Trophoblast cell (in vitro differentiated cells and primary cell): Measurements from ENCODE around the gene SPINDOC.

Experiments
- DNase-seq, 2 donors: peaks; one replicate each; pipeline ENCODE4 v3.0.0-alpha.2; 2016
- H2AFZ ChIP-seq: 2 replicates; pipeline ENCODE4 v1.6.1; 2013; ENCODE audit warnings: low read length, moderate library complexity, mild to moderate bottlenecking; ENCODE audit not compliant: insufficient read depth, poor library complexity
- H2AK5ac ChIP-seq: 2 replicates; pipeline ENCODE4 v1.6.1; 2013; ENCODE audit warnings: mild to moderate bottlenecking, low read length
- H2BK120ac ChIP-seq: 2 replicates; pipeline ENCODE4 v1.6.1; 2013; ENCODE audit warnings: low read length, mild to moderate bottlenecking, moderate library complexity; ENCODE audit not compliant: insufficient read depth, poor library complexity
- H2BK12ac ChIP-seq: 2 replicates; pipeline ENCODE4 v1.6.1; 2013; ENCODE audit warnings: mild to moderate bottlenecking, low read length, moderate library complexity
- H2BK5ac ChIP-seq: 2 replicates; pipeline ENCODE4 v1.6.1; 2013; ENCODE audit warnings: low read length, low read depth, moderate library complexity, mild to moderate bottlenecking; ENCODE audit not compliant: poor library complexity
- H3K14ac ChIP-seq: 2 replicates; pipeline ENCODE4 v1.6.1; 2013; ENCODE audit warnings: mild to moderate bottlenecking, low read length
- H3K18ac ChIP-seq: 2 replicates; pipeline ENCODE4 v1.6.1; 2013; ENCODE audit warnings: mild to moderate bottlenecking, low read length
- H3K23ac ChIP-seq: 2 replicates; pipeline ENCODE4 v1.6.1; 2013; ENCODE audit warnings: low read length
- H3K27ac ChIP-seq: 2 replicates; pipeline ENCODE4 v1.5.1; 2013; ENCODE audit warnings: low read depth, mild to moderate bottlenecking, inconsistent platforms, low read length, moderate library complexity
- H3K27me3 ChIP-seq: 2 replicates; pipeline ENCODE4 v1.6.1; 2013; ENCODE audit warnings: inconsistent platforms, mild to moderate bottlenecking, low read length, moderate library complexity; ENCODE audit not compliant: insufficient read depth
- H3K36me3 ChIP-seq, 2 experiments: 1 replicate in 1 of 2; 2 replicates in 1 of 2; pipeline ENCODE4 v1.6.1; 2013; ENCODE audit warnings: low read length in 2 of 2, mild to moderate bottlenecking in 2 of 2, moderate library complexity in 1 of 2; ENCODE audit not compliant: insufficient read depth in 2 of 2, control insufficient read depth in 1 of 2
- H3K4ac ChIP-seq: 2 replicates; pipeline ENCODE4 v1.6.1; 2013; ENCODE audit warnings: low read depth, mild to moderate bottlenecking, low read length, moderate library complexity
- H3K4me1 ChIP-seq, 2 experiments: 1 replicate in 1 of 2; 2 replicates in 1 of 2; pipeline ENCODE4 v1.6.1; 2013; ENCODE audit warnings: low read length in 2 of 2, mild to moderate bottlenecking in 2 of 2, moderate library complexity in 1 of 2; ENCODE audit not compliant: insufficient read depth in 2 of 2, control insufficient read depth in 1 of 2
- H3K4me2 ChIP-seq: 2 replicates; pipeline ENCODE4 v1.6.1; 2013; ENCODE audit warnings: inconsistent platforms, mild to moderate bottlenecking, low read length, moderate library complexity
- H3K4me3 ChIP-seq: 2 replicates; pipeline ENCODE4 v1.5.1; 2013; ENCODE audit warnings: mild to moderate bottlenecking, low read depth, low read length, inconsistent platforms
- H3K79me1 ChIP-seq: one replicate; pipeline ENCODE4 v1.6.1; 2013; ENCODE audit warnings: low read length
- H3K79me2 ChIP-seq: 2 replicates; pipeline ENCODE4 v1.6.1; 2013; ENCODE audit warnings: low read length, mild to moderate bottlenecking; ENCODE audit not compliant: control insufficient read depth, insufficient read depth, poor library complexity
- H3K9ac ChIP-seq: 2 replicates; pipeline ENCODE4 v1.6.1; 2013; ENCODE audit warnings: mild to moderate bottlenecking, low read length
- H3K9me3 ChIP-seq: 2 replicates; pipeline ENCODE4 v1.6.1; 2013; ENCODE audit warnings: low read depth, mild to moderate bottlenecking, control low read depth, inconsistent platforms, low read length; ENCODE audit not compliant: insufficient read depth
- H4K12ac ChIP-seq: 2 replicates; pipeline ENCODE4 v1.6.1; 2013; ENCODE audit warnings: low read depth, mild to moderate bottlenecking, low read length, moderate library complexity
- H4K8ac ChIP-seq: 2 replicates; pipeline ENCODE4 v1.6.1; 2013; ENCODE audit warnings: low read depth, mild to moderate bottlenecking, low read length, moderate library complexity
- H4K91ac ChIP-seq: one replicate; pipeline ENCODE4 v1.6.1; 2013; ENCODE audit warnings: low read depth, mild to moderate bottlenecking, low read length, moderate library complexity
- WGBS: extraction: QIAGEN DNeasy Blood & Tissue Kit; methylation state at CpG from one replicate; pipeline ENCODE4 v1.1.7; 2013; ENCODE audit warnings: missing lambda C conversion rate; ENCODE audit not compliant: insufficient read length, insufficient coverage; ENCODE audit errors: extremely low coverage; 5-methylcytosine and 5-hydroxymethylcytosine counted together

Gene SPINDOC

GRCh38 chr11:63779039-63779438 is 34.2 kb upstream of the SPINDOC start:
- no peak overlapping the region for H2AK5ac ChIP-seq
- no peaks in the 10 kb centered on the region for H3K36me3 ChIP-seq
- peak overlapping the region; percentile 82 for H2BK120ac ChIP-seq
- peak overlapping the region; percentile 83 for H3K14ac ChIP-seq
- H3K79me1 ChIP-seq: peaks cover 22% of the 10 kb centered on the region
- WGBS: no CpG with 5 or more reads among the region's 2 CpGs
- no peak overlapping the region for H4K91ac ChIP-seq
- no peaks in the 10 kb centered on the region for H3K9me3 ChIP-seq
- H3K27me3 ChIP-seq: no peaks in the 10 kb centered on the region
- H3K23ac ChIP-seq: no peak overlapping the region
- peak overlapping the region; percentile 87 for H2BK12ac ChIP-seq
- H3K4me3 ChIP-seq: no peak overlapping the region
- no peak overlapping the region for H3K4ac ChIP-seq
- peaks cover 6 to 14% of the 10 kb centered on the region in 2 experiments for H3K4me1 ChIP-seq
- H3K4me2 ChIP-seq: peak overlapping the region; percentile 55
- H2AFZ ChIP-seq: no peak overlapping the region
- H3K79me2 ChIP-seq: no peaks in the 10 kb centered on the region
- H4K8ac ChIP-seq: peak overlapping the region; percentile 57
- no peak overlapping the region for H4K12ac ChIP-seq
- no peak overlapping the region for H3K9ac ChIP-seq
- no peak overlapping the region for H3K18ac ChIP-seq
- peak overlapping the region; percentile 79 for H2BK5ac ChIP-seq
- peak; percentile 28 to 67 for DNase-seq
- peak overlapping the region; percentile 93 for H3K27ac ChIP-seq

- Histone ChIP-seq H3K27me3 (no peaks in the 10 kb centered on the region), H2BK120ac (peak overlapping the region; percentile 25), H2AFZ (no peak overlapping the region), H3K4me3 (no peak overlapping the region), H3K14ac (no peak overlapping the region), H4K91ac (peak overlapping the region; percentile 18), H3K79me1 (peaks cover 23% of the 10 kb centered on the region), H3K9me3 (no peaks in the 10 kb centered on the region), H3K18ac (no peak overlapping the region), H2AK5ac (no peak overlapping the region), H3K27ac (no peak overlapping the region), H2BK12ac (peak overlapping the region; percentile 21), H3K79me2 (no peaks in the 10 kb centered on the region), H3K9ac (no peak overlapping the region), H4K12ac (no peak overlapping the region), H3K36me3 (no peaks in the 10 kb centered on the region), H3K23ac (no peak overlapping the region), H3K4me2 (no peak overlapping the region), H4K8ac (no peak overlapping the region), H3K4me1 (peaks cover 6 to 16% of the 10 kb centered on the region in 2 experiments), H2BK5ac (peak overlapping the region; percentile 4), H3K4ac (peak overlapping the region; percentile 47)
- no peak for DNase-seq
- WGBS: no CpG with 5 or more reads among the region's 6 CpGs
Observed at GRCh38 chr11:63782749-63783148, 30.5 kb upstream of the SPINDOC start.

DNA sequence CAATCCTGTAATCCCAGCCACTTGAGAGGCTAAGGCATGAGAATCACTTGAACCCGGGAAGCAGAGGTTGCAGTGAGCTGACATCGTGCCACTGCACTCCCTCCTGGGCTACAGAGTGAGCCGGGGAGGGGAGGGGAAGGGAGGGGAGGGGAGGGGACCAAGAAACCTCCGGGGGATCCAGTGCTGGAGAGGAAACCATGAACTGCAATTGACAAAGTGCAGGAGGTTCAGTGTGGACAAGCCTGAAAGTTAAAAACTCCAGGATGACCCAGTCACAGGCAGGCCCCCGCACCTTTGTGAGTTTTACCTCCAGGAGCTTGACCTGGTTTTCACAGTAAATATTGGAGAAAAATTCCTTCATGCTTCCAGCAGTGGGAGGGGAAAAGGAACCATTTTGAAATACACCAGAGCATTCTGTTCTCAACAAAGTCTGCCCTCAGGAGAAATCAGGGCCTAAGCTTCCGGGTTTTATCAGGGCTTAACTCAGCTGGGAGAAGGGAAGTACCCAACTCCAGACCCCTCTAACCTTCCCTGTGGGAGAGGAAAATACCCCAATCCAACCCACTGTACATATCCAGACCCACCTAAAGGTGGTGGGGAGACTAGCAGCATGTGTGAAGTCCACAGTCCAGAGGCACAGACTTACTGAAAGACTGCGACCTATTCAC is 29.2 kb upstream of the SPINDOC start:
- peak overlapping the region; percentile 48 for H3K14ac ChIP-seq
- H3K79me1 ChIP-seq: peaks cover 16% of the 10 kb centered on the region
- peak overlapping the region; percentile 83 for H2AFZ ChIP-seq
- H3K9me3 ChIP-seq: no peaks in the 10 kb centered on the region
- peak overlapping the region; percentile 49 for H2BK120ac ChIP-seq
- peak overlapping the region; percentile 44 for H2BK5ac ChIP-seq
- peak overlapping the region; percentile 2 for H4K12ac ChIP-seq
- H2AK5ac ChIP-seq: no peak overlapping the region
- no peak overlapping the region for H3K23ac ChIP-seq
- no peak overlapping the region for H3K4ac ChIP-seq
- no CpG with 5 or more reads among the region's 7 CpGs for WGBS
- H3K79me2 ChIP-seq: no peaks in the 10 kb centered on the region
- peak overlapping the region; percentile 69 for H4K8ac ChIP-seq
- H4K91ac ChIP-seq: peak overlapping the region; percentile 67
- H3K18ac ChIP-seq: no peak overlapping the region
- peak overlapping the region; percentile 9 for H3K4me2 ChIP-seq
- peak overlapping the region; percentile 14 for H2BK12ac ChIP-seq
- DNase-seq: no peak
- H3K36me3 ChIP-seq: no peaks in the 10 kb centered on the region
- peak overlapping the region; percentile 96 for H3K27ac ChIP-seq
- H3K4me1 ChIP-seq: peaks cover 6 to 12% of the 10 kb centered on the region in 2 experiments
- no peak overlapping the region for H3K9ac ChIP-seq
- no peak overlapping the region for H3K4me3 ChIP-seq
- H3K27me3 ChIP-seq: no peaks in the 10 kb centered on the region

- Histone ChIP-seq H4K91ac (peak overlapping the region; percentile 68), H3K4me3 (no peak overlapping the region), H2AK5ac (no peak overlapping the region), H3K79me1 (peaks cover 6% of the 10 kb centered on the region), H3K27ac (no peak overlapping the region), H3K9ac (no peak overlapping the region), H2AFZ (no peak overlapping the region), H3K27me3 (no peaks in the 10 kb centered on the region), H4K12ac (no peak overlapping the region), H3K79me2 (no peaks in the 10 kb centered on the region), H3K4me2 (no peak overlapping the region), H3K14ac (no peak overlapping the region), H3K9me3 (peaks cover 4% of the 10 kb centered on the region), H3K4me1 (peaks cover 0 to 2% of the 10 kb centered on the region in 2 experiments), H3K4ac (no peak overlapping the region), H3K18ac (no peak overlapping the region), H3K23ac (no peak overlapping the region), H2BK12ac (no peak overlapping the region), H2BK5ac (no peak overlapping the region), H3K36me3 (no peaks in the 10 kb centered on the region), H2BK120ac (no peak overlapping the region), H4K8ac (no peak overlapping the region)
- WGBS: no CpG with 5 or more reads among the region's 1 CpG
- no peak for DNase-seq
Observed at GRCh38 chr11:63785823-63786222, 27.4 kb upstream of the SPINDOC start.
